Astrocyte of the cerebellum (primary cell): ENCODE results near the gene ZNF608.

Experiments
- DNase-seq: peaks from one replicate; pipeline ENCODE4 v3.0.0-alpha.2; 2011; ENCODE audit warnings: low read depth
- H3K4me3 ChIP-seq: 2 replicates; pipeline ENCODE4 v1.5.1; 2011; ENCODE audit warnings: mild to moderate bottlenecking, low read depth, low read length, moderate library complexity
- in situ Hi-C: cut with HindIII; loops from 2 replicates; pipeline ENCODE4 v1.10.0; 2017; ENCODE audit warnings: low sequenced_read_pairs
- TF ChIP-seq, protein P1 (sequence below): IDR thresholded peaks from 2 replicates; pipeline ENCODE4 v1.5.1; 2012; ENCODE audit warnings: low read length, low read depth, moderate library complexity, mild to moderate bottlenecking; ENCODE audit errors: missing control alignments

ZNF608 gene

DNA sequence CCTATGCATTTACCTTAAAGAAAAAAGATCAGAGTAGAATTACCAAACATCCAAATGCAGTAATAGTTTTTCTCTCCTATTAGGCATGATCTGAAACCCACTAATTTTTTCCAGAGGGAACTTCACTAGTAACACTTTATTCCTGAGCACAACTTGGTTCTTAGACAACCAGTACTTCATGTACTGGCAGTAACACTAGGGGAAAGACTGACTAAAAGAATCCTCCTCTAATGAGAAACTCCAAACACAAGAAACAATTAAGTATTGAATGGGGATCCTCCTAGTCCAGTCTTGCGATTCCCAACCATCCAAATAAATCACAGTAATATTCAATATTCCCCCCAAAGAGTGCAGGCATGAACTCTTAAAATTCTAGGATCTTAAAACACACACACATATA, 48.9 kb downstream of the ZNF608 start:
- no peak overlapping the region for H3K4me3 ChIP-seq
- TF ChIP-seq, protein P1, sequence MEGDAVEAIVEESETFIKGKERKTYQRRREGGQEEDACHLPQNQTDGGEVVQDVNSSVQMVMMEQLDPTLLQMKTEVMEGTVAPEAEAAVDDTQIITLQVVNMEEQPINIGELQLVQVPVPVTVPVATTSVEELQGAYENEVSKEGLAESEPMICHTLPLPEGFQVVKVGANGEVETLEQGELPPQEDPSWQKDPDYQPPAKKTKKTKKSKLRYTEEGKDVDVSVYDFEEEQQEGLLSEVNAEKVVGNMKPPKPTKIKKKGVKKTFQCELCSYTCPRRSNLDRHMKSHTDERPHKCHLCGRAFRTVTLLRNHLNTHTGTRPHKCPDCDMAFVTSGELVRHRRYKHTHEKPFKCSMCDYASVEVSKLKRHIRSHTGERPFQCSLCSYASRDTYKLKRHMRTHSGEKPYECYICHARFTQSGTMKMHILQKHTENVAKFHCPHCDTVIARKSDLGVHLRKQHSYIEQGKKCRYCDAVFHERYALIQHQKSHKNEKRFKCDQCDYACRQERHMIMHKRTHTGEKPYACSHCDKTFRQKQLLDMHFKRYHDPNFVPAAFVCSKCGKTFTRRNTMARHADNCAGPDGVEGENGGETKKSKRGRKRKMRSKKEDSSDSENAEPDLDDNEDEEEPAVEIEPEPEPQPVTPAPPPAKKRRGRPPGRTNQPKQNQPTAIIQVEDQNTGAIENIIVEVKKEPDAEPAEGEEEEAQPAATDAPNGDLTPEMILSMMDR, result no peak
- no peak for DNase-seq
- in situ Hi-C loops, result no loop called here

DNA sequence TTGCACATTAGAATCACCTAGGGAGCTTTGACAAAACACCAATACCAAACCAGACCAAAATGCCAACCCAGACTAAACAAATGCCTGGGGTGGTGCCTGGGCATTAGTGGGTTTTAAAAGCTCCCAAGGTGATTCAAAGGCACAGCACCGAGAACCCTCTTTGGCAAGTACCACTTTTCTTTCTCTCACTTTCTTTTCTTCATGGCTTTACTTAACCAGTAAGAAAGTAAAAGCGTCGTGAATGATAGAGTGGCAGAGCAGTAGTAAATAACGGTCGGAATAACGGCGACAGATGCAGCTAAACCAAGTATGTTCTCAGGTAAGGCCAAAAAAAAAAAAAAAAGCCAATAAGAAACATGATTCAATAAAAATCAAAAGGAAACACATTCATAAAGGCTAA, 49.5 kb downstream of the ZNF608 start:
- no peak for DNase-seq
- TF ChIP-seq, protein P1, result no peak
- no peak overlapping the region for H3K4me3 ChIP-seq
- in situ Hi-C loops, result no loop called here
